Effector memory CD8-positive, alpha-beta T cell (primary cell): ENCODE results near the gene C22orf39.
A peak's percentile ranks its signal among the peaks of the same experiment; 100 is the strongest.

Experiments
- ATAC-seq: fragments of 150-1000 bp; cut with Tn5 transposase; replicated peaks from 2 replicates; pipeline ENCODE4 v1.10.0; 2021; ENCODE audit warnings: mild to moderate bottlenecking, moderate library complexity
- DNase-seq, 3 experiments: peaks; one replicate each; pipeline ENCODE4 v3.0.0; 2021
- H3K27ac Mint-ChIP-seq, 2 donors: one replicate each; pipeline ENCODE4 v1.8.0; 2022; ENCODE audit warnings: mild to moderate bottlenecking in 2 of 2, mixed read lengths in 2 of 2, moderate library complexity in 2 of 2
- H3K27me3 Mint-ChIP-seq, 2 donors: one replicate each; pipeline ENCODE4 v1.8.0; 2022; ENCODE audit warnings: mixed read lengths in 2 of 2
- H3K36me3 Mint-ChIP-seq: one replicate; pipeline ENCODE4 v1.8.0; 2022; ENCODE audit warnings: mild to moderate bottlenecking, moderate library complexity, mixed read lengths; ENCODE audit not compliant: insufficient read depth
- H3K4me1 Mint-ChIP-seq, 2 donors: one replicate each; pipeline ENCODE4 v1.8.0; 2022; ENCODE audit warnings: low read depth in 2 of 2, mixed read lengths in 2 of 2
- H3K4me3 Mint-ChIP-seq, 2 donors: one replicate each; pipeline ENCODE4 v1.8.0; 2022; ENCODE audit warnings: mild to moderate bottlenecking in 2 of 2, mixed read lengths in 2 of 2, moderate library complexity in 2 of 2
- H3K9me3 Mint-ChIP-seq, 2 donors: one replicate each; pipeline ENCODE4 v1.8.0; 2022; ENCODE audit warnings: mixed read lengths in 2 of 2

Gene C22orf39

GRCh38 chr22:19419464-19420178 is 27.9 kb downstream of the C22orf39 start:
- Mint-ChIP-seq H3K9me3 (no peaks in the 10 kb centered on the region), H3K4me3 (peak overlapping the region; percentile 68 to 77), H3K27me3 (no peaks in the 10 kb centered on the region), H3K36me3 (peaks cover 18% of the 10 kb centered on the region), H3K27ac (peak overlapping the region; percentile 95 to 96), H3K4me1 (peaks cover 59 to 71% of the 10 kb centered on the region in 2 donors)
- peak; percentile 95 for ATAC-seq
- DNase-seq, result peak; percentile 47 to 59 (median 56)

- Mint-ChIP-seq H3K4me3 (peak overlapping the region; percentile 68 to 77), H3K4me1 (peaks cover 55 to 68% of the 10 kb centered on the region in 2 donors), H3K9me3 (no peaks in the 10 kb centered on the region), H3K27me3 (no peaks in the 10 kb centered on the region), H3K27ac (peak overlapping the region; percentile 95 to 96), H3K36me3 (peaks cover 18% of the 10 kb centered on the region)
- ATAC-seq, result no peak
- no peak for DNase-seq
Observed at GRCh38 chr22:19419086-19419463, 28.4 kb downstream of the C22orf39 start.

- Mint-ChIP-seq H3K9me3 (no peaks in the 10 kb centered on the region), H3K36me3 (peaks cover 20% of the 10 kb centered on the region), H3K4me3 (peak overlapping the region in 1 of 2 donors; percentile 18), H3K27ac (peak overlapping the region; percentile 65 to 94), H3K4me1 (peaks cover 40 to 48% of the 10 kb centered on the region in 2 donors), H3K27me3 (no peaks in the 10 kb centered on the region)
- ATAC-seq (no peak), DNase-seq (no peak)
Observed at GRCh38 chr22:19412923-19413322, 34.6 kb downstream of the C22orf39 start.

DNA sequence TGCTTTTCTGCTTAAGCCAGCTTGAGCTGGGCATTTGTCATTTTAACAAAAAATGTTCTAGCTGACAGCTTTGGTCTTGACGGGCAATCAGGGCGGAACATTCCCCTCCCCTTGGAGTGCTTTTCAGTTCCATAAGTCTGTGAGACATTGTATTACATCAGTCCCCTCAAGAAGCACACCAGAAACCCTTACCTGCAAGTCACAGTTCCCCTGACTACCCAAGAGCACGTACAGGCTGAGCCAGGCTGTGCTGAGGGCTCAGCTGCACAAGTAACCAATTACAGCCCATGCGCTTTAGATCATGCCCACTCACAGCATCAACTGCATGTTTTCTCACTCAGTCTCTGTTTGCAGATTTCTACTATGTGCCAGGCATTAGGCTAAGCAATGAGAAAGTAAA is 35.0 kb downstream of the C22orf39 start:
- no peaks in the 10 kb centered on the region for H3K27me3 Mint-ChIP-seq
- peak overlapping the region; percentile 65 to 94 for H3K27ac Mint-ChIP-seq
- ATAC-seq (no peak), DNase-seq (no peak)
- H3K9me3 Mint-ChIP-seq, result no peaks in the 10 kb centered on the region
- H3K4me3 Mint-ChIP-seq, result peak overlapping the region in 1 of 2 donors; percentile 18
- peaks cover 38 to 45% of the 10 kb centered on the region in 2 donors for H3K4me1 Mint-ChIP-seq
- H3K36me3 Mint-ChIP-seq, result peaks cover 25% of the 10 kb centered on the region

- Mint-ChIP-seq H3K9me3 (no peaks in the 10 kb centered on the region), H3K4me3 (no peak overlapping the region), H3K27me3 (no peaks in the 10 kb centered on the region), H3K4me1 (peaks cover 33 to 45% of the 10 kb centered on the region in 2 donors), H3K36me3 (peaks cover 30% of the 10 kb centered on the region), H3K27ac (peak overlapping the region; percentile 53 to 94)
- ATAC-seq, result no peak
- DNase-seq, result no peak
Observed at GRCh38 chr22:19411690-19412045, 35.8 kb downstream of the C22orf39 start.

GRCh38 chr22:19410941-19411689 is 36.4 kb downstream of the C22orf39 start:
- H3K27ac Mint-ChIP-seq, result peak overlapping the region; percentile 53 to 94
- H3K4me3 Mint-ChIP-seq, result no peak overlapping the region
- peaks cover 31 to 42% of the 10 kb centered on the region in 2 donors for H3K4me1 Mint-ChIP-seq
- H3K36me3 Mint-ChIP-seq, result peaks cover 36% of the 10 kb centered on the region
- H3K27me3 Mint-ChIP-seq, result no peaks in the 10 kb centered on the region
- H3K9me3 Mint-ChIP-seq, result no peaks in the 10 kb centered on the region
- DNase-seq (no peak), ATAC-seq (no peak)

GRCh38 chr22:19407649-19408606 is 39.6 kb downstream of the C22orf39 start:
- no peak for DNase-seq
- peak overlapping the region; percentile 20 to 73 for H3K27ac Mint-ChIP-seq
- H3K4me3 Mint-ChIP-seq, result no peak overlapping the region
- no peak for ATAC-seq
- H3K9me3 Mint-ChIP-seq, result no peaks in the 10 kb centered on the region
- no peaks in the 10 kb centered on the region for H3K27me3 Mint-ChIP-seq
- peaks cover 47% of the 10 kb centered on the region for H3K36me3 Mint-ChIP-seq
- peaks cover 19 to 33% of the 10 kb centered on the region in 2 donors for H3K4me1 Mint-ChIP-seq

DNA sequence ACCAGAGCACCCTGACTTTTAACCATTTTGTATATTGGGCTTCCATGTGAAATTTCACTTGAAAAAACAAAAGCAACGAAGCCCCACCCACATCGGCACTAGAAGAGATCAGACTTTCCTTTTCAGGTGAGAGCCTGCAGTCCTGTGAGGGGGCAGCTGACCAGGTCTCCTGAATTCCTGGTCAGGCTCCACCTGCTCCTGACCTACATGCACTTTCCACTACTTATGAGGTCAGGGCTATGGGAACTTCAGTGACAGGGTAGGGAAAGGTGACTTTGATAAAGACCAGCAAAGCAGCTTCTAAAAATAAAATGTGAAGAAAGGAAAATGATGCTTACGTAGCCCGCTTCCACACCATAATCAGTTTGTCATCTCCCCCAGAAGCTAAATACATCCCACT is 40.7 kb downstream of the C22orf39 start:
- H3K9me3 Mint-ChIP-seq, result no peaks in the 10 kb centered on the region
- H3K4me1 Mint-ChIP-seq, result peaks cover 10 to 25% of the 10 kb centered on the region in 2 donors
- H3K4me3 Mint-ChIP-seq, result no peak overlapping the region
- peaks cover 51% of the 10 kb centered on the region for H3K36me3 Mint-ChIP-seq
- H3K27me3 Mint-ChIP-seq, result no peaks in the 10 kb centered on the region
- no peak for ATAC-seq
- no peak for DNase-seq
- peak overlapping the region; percentile 20 to 73 for H3K27ac Mint-ChIP-seq

- Mint-ChIP-seq H3K36me3 (peaks cover 51% of the 10 kb centered on the region), H3K4me1 (peaks cover 6 to 25% of the 10 kb centered on the region in 2 donors), H3K27me3 (no peaks in the 10 kb centered on the region), H3K27ac (peak overlapping the region in 1 of 2 donors; percentile 73), H3K4me3 (no peak overlapping the region), H3K9me3 (no peaks in the 10 kb centered on the region)
- DNase-seq (no peak), ATAC-seq (peak; percentile 51)
Observed at GRCh38 chr22:19406281-19406811, 41.2 kb downstream of the C22orf39 start.

- Mint-ChIP-seq H3K27me3 (no peaks in the 10 kb centered on the region), H3K36me3 (peaks cover 51% of the 10 kb centered on the region), H3K4me3 (no peak overlapping the region), H3K9me3 (no peaks in the 10 kb centered on the region), H3K27ac (peak overlapping the region in 1 of 2 donors; percentile 76), H3K4me1 (peaks cover 3 to 25% of the 10 kb centered on the region in 2 donors)
- ATAC-seq (no peak), DNase-seq (no peak)
Observed at GRCh38 chr22:19405652-19406051, 41.9 kb downstream of the C22orf39 start.

- H3K27me3 Mint-ChIP-seq, result no peaks in the 10 kb centered on the region
- H3K4me1 Mint-ChIP-seq, result peaks cover 3 to 25% of the 10 kb centered on the region in 2 donors
- no peaks in the 10 kb centered on the region for H3K9me3 Mint-ChIP-seq
- H3K4me3 Mint-ChIP-seq, result no peak overlapping the region
- ATAC-seq (no peak), DNase-seq (no peak)
- H3K36me3 Mint-ChIP-seq, result peaks cover 49% of the 10 kb centered on the region
- peak overlapping the region in 1 of 2 donors; percentile 76 for H3K27ac Mint-ChIP-seq
Observed at GRCh38 chr22:19405133-19405532, 42.4 kb downstream of the C22orf39 start.

- Mint-ChIP-seq H3K4me3 (no peak overlapping the region), H3K27ac (peak overlapping the region in 1 of 2 donors; percentile 76), H3K4me1 (peaks cover under 1 to 23% of the 10 kb centered on the region in 2 donors), H3K9me3 (no peaks in the 10 kb centered on the region), H3K36me3 (peaks cover 44% of the 10 kb centered on the region), H3K27me3 (no peaks in the 10 kb centered on the region)
- DNase-seq (no peak), ATAC-seq (no peak)
Observed at GRCh38 chr22:19404676-19405075, 42.8 kb downstream of the C22orf39 start.
